Vagina (tissue), 2 donors: ENCODE results near the gene CDKN2D.

Experiments used
- CTCF ChIP-seq, 3 experiments: fragments of 450-650 bp in 2 of 3; fragments of 200-600 bp in 1 of 3; sonication (generic) in 1 of 3; IDR thresholded peaks; one replicate each; pipeline ENCODE4 v1.5.1; 2017 to 2019; ENCODE audit warnings: antibody characterized with exemption in 3 of 3, mild to moderate bottlenecking in 2 of 3, moderate library complexity in 2 of 3
- POLR2A ChIP-seq, 2 donors: fragments of 450-650 bp; IDR thresholded peaks; one replicate each; pipeline ENCODE4 v1.6.1; 2017; ENCODE audit warnings: antibody characterized with exemption in 2 of 2, mild to moderate bottlenecking in 2 of 2, moderate library complexity in 2 of 2

- TF ChIP-seq POLR2A (IDR thresholded peaks at IDR 0.05) = no peak
- no peak for TF ChIP-seq CTCF (IDR thresholded peaks at IDR 0.05)
Measured at GRCh38 chr19:10544242-10544752, 24.5 kb downstream of the CDKN2D start.
